RCC 7860 (cell line): ENCODE data around the gene SERPINI1.
A peak's percentile ranks its signal among the peaks of the same experiment; 100 is the strongest.

Source experiments
- DNase-seq: peaks from one replicate; pipeline ENCODE4 v3.0.0-alpha.2; 2015; ENCODE audit warnings: low spot score
- FAIRE-seq: peaks from 2 replicates; lab custom pipeline; 2012; peaks lifted over from hg19 to GRCh38; lab: Jason Lieb, UNC

SERPINI1 gene, protein sequence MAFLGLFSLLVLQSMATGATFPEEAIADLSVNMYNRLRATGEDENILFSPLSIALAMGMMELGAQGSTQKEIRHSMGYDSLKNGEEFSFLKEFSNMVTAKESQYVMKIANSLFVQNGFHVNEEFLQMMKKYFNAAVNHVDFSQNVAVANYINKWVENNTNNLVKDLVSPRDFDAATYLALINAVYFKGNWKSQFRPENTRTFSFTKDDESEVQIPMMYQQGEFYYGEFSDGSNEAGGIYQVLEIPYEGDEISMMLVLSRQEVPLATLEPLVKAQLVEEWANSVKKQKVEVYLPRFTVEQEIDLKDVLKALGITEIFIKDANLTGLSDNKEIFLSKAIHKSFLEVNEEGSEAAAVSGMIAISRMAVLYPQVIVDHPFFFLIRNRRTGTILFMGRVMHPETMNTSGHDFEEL

DNA sequence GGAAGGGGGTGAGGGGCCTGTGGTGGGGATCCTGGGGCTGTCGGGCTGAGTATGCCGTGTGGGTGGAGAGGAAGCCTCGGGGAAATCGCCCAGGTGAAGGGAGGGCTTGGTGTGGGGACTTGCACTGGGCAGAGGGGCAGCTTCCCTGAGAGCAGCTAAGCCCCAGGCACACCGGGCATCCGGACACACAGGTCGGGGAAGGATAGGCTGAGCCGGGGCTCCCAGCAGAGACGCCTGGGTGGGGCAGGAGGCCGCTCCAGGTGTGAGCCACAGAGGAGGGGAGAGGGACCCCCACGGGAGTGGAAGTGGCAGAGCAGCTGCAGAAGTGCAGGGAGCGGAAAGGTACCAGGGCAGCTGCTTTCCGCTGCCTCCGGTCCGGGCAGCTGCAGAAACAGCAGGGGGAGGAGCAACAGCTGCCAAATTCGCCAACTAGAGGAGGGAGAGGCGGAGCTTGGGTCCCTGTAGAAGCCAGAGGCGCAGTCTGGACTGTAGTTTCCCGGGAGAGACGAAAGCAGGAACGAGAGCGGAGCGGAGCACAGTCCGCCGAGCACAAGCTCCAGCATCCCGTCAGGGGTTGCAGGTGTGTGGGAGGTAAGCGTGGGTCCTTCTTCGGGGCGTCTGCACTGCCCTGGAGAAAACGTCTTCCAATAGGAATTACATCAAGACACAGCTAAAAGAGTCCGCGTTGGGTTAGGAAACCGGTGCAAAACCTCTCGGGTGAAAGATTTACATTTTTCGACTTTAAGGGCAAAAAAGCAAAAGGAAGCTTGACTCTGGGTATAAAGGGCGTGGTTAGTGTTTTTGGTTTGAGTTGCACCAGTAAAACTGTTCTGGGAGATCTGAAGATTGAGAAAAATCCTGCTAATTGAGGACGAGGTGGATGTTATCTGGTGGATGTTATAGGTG lies at the start of gene SERPINI1:
SERPINI1 (plus strand) TSS at position 489 of the 906 bp plus-strand sequence. CDS start 53,408 bp downstream, outside the sequence.
- FAIRE-seq (peak; percentile 55), DNase-seq (peak; percentile 86)

DNA sequence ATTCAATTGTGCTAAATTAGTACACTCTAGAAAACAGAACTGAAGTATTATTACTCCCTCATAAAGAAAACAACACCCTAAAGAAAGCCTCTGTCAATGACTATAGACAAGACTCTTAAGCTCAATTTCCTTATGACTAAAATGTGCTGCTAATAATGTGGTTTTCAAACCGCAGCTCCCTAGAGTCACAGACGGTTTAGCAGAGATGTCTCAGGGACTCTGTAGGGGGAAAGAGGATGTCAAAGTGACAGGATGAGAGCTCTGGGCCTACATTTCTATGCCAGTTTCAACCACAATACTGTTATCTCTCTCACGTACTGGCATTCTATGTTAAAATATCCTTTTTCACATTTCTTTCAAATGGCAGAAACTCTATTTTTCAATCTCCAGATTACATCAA lies 44.2 kb upstream of the SERPINI1 start:
- DNase-seq (no peak), FAIRE-seq (no peak)

DNA sequence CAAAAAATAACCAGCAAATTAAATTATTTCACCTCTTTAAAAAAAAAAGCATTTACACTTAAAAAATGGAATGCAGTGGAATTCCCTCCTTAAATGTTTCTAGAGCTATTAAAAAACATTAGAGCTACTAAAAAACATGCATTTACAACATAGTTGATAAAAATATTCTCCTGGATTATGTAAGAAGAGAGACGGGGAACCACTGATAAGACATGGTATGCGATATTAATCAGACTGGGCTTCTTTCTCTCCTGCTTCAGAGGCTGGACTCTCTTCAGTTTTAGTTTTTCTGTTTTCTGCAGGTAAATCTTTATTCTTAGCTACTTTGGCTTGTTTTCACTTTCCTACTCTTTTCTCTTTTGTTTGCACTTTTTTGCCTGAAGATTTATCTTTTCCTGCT lies 41.4 kb upstream of the SERPINI1 start:
- DNase-seq: no peak
- no peak for FAIRE-seq

DNA sequence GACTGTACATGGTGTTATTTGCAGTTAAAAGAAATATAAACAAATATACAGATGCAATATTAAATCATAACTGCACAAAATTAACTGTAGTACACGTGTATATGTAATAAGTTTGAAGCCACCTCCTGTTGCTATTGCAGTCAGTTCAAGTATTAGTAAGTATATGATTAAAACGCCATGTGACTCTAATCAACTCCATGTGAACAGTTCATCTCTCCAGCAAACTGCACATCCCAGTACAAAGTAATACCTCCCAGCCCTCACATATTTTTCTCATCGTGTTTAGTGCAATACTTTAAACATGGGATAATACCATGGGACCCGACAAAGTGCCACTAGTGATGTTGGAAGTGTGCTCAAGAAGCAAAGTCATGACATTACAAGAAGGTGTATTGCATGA lies 35.5 kb upstream of the SERPINI1 start:
- DNase-seq (no peak), FAIRE-seq (no peak)

DNA sequence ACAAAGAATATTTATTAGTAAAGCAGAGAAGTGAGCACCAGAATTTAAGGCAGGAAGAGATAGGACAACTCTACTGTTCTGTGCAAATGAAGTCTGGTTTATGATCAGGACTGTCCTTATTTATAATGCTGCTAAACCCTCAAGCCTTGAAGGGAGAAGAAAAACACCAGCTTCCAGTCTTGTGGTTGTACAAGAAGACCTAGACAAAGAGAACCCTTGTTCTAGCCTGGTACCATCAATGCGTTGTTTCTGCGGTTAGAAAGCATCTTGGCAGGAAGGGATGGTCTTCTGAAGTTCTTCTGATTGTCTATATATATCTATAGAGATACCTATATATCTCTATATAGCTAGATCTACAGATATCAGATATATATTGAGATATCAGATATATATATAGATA lies 34.6 kb upstream of the SERPINI1 start:
- DNase-seq: no peak
- FAIRE-seq: no peak

DNA sequence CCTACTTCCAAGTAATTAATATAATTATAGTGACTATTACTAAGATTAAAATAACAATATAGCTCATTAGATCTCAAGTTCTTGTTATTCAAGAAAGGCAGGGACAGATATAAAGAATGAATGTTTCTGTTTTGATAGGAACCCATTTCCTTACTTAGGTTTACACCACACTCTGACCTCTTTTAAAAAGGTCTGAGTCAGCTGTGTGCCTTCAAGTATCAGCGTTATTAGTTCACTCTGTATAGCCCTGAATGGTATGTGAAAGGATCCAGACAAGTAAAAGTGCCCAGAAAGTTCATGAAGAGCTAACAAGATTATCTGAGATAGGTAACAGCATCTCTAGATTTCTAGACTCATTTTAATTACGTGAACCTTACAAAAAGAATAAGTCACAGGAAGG lies 29.7 kb upstream of the SERPINI1 start:
- FAIRE-seq: no peak

DNA sequence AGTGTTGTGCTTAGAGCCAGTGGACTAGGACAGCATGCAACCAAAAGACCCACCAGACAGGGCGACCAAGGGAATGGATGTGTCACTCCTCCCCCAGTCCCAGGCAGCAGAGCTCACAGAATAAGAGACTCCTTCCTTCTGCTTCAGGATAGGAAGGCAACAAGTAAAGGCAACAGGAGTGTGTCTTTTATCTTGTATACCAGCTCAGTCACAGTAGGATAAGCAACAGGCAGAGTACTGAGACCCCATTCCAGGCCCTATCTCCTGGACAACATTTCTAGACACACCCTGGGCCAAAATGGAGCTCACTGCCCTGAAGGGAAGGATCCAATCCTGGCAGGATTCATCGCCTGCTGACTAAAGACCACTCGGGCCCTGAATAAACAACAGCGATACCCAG lies 25.8 kb upstream of the SERPINI1 start:
- no peak for FAIRE-seq
- DNase-seq: no peak

More for the DNA sequence above, 29.7 kb upstream of the SERPINI1 start:
- DNase-seq: no peak

DNA sequence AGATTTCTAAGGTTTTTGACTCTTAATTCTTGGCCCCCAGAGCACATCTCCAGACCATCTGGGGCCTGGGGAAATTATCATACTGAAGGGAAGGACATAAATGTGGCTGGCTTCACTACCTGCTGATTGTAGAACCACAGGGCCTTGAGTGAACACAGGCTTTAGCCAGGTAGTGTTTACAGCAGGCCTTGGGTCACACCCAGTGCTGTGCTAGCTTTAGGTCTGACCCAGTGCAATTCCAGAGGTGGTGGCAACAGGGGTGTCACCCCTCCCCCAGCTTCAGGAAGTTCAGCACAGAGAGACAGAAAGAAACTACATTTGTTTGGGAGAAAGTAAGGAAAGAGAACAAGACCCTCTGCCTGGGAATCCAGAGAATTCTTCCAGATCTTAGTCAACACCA lies 25.0 kb upstream of the SERPINI1 start:
- FAIRE-seq: no peak
- DNase-seq: no peak

DNA sequence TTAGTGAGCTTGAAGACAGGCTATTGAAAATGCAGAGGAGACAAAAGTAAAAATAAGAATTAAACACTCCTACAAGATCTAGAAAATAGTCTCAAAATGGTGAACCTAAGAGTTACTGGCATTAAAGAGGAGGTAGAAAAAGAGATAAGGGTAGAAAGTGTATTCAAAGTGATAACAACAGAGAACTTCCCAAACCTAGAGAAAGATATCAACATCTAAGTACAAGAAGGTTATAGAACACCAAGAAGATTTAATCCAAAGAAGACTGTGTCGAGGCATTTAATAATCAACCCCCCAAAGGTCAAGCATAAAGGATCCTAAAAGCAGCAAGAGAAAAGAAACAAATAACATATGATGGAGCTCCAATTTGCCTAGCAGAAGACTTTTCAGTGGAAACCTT lies 24.1 kb upstream of the SERPINI1 start:
- FAIRE-seq: no peak
- DNase-seq: no peak

DNA sequence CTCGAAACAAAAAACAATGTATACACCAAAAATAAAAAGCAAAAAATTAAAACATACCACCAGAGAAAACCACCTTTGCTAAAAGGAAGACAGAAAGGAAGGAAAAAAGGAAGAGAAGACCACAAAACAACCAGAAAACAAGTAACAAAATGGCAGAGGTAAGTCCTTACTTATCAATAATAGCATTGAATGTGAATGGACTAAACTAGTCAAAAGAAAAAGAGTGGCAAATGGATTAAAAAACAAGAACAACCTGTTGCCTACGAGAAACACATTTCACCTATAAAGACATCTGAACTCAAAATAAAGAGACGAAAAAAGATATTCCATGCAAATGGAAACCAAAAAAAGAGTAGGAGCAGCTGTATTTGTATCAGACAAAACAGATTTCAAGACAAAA lies 23.1 kb upstream of the SERPINI1 start:
- FAIRE-seq (no peak), DNase-seq (no peak)

DNA sequence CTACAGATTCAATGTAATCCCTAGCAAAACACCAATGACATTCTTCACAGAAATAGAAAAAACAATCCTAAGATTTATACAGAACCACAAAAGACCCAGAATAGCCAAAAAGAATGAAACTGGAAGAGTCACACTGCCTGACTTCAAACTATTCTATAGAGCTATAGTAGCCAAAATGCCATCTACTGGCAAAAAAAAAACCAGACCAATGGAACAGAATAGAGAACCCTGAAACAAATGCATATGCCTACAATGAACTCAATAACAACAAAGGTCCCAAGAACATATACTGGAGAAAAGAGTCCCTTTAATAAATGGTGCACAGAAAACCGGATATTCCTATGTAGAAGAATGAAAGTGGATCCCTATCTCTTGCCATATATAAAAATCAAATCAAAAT lies 20.6 kb upstream of the SERPINI1 start:
- no peak for FAIRE-seq
- no peak for DNase-seq

DNA sequence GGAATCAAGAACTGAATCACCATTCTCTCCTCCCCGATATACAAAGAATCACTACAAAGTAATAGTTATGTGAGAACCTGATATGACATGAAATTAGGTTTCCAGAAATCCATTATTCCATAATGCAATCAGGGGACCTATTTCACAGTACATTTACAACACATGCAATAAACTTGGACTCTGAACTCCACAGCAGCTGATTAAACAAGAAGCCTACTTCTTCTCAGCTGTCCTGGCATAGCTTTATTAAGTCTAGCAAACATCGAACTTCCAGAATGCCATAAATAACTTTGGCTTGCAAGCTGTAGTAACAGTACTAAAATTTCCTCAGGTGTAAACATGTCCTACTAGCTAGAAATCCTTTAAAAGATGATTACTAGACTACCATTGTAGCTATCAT lies 18.6 kb upstream of the SERPINI1 start:
- DNase-seq: no peak

DNA sequence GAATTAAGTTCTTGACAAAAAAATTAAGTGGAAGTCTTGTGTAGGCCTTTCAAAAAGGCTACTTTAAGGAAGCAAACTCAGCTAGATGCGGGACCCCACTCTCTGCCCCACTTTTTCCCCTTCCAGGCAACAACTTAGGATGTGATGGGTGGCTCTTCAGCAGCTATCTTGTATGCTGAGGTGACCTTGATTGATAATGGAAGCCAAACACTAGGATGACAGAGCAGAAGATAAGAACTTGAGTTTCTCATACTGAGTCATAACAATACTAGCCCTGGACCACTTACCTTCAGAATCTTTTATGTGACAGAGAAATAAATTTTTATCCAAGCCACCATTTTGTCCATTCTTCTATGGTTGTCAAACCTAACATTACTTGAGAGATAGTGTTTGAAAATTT lies 16.9 kb upstream of the SERPINI1 start:
- no peak for DNase-seq
- no peak for FAIRE-seq

More for the DNA sequence above, 18.6 kb upstream of the SERPINI1 start:
- no peak for FAIRE-seq

DNA sequence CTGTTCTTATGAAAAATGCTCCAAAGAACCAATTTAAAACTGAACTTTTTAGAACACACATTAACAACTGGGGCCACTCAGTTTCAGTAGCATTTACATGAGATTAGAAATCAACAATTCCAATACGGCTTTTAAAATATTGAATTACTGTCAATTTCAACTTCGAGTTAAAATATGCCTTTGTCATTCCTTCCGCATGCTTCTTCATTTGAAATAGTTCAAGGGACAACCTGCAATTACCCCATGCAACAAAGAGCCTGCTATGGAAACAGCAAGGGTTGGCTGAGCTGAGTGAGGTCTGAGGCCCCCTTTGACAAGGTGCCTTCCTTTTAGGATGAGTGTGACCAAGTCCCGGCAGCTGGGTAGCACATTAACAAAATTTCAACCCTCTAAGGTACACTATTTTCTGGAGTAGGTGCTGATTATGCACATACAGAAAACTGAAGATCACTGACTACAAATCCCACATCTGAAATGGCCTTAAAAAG lies 12.5 kb upstream of the SERPINI1 start:
- FAIRE-seq (no peak), DNase-seq (no peak)

DNA sequence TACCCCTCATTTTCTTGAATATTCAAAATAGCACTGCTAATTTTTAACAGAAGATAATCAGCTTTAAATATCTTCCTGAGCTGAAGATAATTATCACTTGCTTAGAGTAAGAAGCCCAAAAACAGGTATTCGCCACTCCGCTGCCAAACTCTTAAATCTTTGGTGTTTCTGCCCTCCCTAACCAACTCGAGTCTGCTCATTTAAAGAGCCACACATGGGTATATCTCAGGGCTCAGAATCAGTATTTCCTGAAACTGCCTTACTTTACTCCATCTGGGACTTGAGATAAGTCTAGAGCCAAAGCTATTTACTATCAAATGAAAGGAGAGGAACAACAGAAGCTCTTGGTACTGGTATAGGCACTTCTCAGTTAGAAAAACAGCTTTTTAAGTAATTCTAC lies 11.6 kb upstream of the SERPINI1 start:
- FAIRE-seq: no peak
- DNase-seq: no peak

DNA sequence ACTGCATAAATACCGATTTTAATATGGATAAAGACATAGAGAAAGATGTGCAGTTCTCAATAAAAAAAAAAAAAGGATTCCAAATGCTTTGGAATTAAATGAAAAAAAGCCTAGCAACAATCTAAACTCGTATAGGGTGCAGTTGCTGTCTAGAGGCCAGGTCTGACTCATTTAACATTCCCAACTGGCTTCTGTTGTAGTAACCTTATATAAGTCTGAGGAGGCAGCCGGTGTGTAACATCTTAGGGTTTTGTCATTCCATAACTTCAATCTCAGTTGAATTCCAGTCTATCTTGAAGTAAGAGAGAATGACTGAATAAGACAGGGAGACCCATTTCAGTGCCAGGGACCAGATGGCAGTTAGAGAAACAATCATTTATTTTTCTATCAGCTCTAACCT lies 7.3 kb upstream of the SERPINI1 start:
- FAIRE-seq: peak; percentile 20

DNA sequence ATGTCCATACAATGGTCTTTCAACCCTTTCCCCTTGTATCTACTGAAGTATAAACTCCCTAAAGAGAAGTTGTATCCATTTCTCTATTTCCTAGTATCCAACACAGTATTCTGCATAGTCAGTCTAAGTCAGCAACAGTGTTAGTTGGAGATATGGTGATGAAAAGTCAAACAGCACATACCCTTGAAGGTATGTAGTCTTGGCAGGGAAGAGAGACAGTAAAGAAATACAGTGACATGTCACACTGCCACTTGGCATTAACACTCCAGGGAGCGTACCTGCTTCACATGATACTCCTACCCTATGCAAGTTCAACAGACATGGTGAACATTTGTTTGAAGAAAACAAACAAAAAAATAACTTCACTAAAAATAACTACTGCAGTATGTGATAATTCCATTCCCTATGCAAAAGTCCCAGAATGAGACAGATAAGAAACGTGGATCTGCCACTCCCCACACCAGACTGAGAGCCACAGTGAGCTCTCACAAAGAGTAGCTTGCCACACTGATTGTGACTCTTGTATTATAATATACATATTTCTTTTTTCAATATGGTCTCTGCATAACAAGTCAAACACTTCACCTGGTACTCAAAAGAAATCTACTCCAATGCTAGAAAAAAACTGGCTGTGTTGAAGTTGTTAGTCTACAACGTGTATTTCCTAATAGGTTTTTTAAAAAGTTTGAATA lies 6.7 kb upstream of the SERPINI1 start:
- no peak for DNase-seq
- no peak for FAIRE-seq

More for the DNA sequence above, 7.3 kb upstream of the SERPINI1 start:
- peak; percentile 68 for DNase-seq

DNA sequence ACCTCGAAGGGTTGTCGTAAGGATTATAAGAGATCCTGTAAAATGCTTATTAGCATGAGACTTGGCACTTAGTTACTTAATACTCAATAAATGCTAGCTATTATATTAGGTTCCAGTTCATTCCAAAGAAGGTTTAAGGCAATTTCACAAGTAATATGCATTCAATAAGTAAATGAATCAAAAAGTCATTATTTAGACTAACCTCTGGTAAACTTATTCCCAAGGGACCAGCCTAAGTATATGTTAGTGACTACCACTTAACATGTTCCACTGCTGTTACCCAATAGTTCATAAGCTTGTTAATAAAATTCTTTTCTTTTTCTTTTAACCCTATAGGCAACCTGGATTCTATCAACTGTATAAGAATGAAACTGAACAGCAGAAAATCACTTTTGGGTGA lies 5.9 kb upstream of the SERPINI1 start:
- FAIRE-seq (no peak), DNase-seq (no peak)

DNA sequence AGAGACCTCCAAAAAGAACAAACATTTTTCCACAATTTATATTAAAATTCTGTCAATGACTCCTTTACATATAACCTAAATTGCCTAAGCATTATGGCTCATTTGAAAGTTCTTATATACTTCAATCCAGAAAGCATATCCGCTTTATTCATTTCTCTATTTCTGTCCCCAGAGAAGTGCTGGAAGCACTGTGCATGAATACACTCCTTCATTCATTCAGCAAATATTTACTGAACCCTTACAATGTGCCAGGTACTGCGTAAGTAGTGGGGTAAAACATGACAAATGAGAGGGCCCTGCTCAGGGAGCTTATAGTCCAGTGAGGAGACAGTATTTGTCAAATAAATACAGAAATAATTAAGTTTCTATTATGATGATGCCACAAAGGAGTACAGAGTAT lies 4.1 kb upstream of the SERPINI1 start:
- FAIRE-seq (no peak), DNase-seq (no peak)

DNA sequence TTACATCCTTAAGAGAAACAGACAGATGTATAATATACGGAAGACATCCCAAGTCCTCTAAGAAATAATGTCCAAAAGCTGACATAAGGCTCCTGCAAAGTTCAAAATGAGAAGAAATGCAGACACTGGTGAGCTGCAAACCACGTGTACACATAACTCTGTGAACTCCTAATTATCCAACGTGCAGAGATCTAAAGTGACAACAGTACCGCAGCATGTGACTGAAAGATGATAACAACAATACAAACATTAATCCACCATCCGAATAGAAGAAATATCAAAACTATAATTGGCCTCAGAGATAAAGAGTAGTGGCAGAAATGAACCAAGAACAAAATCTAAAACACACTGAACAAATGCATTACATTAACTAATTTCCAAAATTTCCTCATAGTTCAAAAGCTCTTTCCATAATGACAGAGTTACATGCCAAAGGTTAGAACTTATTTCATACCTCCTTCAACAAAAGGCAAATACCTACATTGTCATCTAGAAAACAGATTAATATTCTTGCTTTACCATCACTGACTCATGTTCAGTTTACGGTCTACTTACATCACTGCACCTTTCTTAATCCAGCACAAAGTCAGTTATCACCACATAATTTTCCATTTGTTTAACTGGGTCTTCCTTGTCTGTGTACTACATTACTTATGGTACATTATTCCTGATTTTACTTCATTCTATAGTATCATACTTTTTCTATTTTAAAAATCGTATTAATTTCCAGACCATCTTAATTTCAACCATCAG lies 3.0 kb upstream of the SERPINI1 start:
- DNase-seq: no peak
- FAIRE-seq: no peak
